OCI-LY3 (cell line): Measurements from ENCODE around the gene NSUN5.

Experiments
- CTCF ChIP-seq: fragments of 200-600, 300-600 bp; sonication (generic); IDR thresholded peaks from 2 replicates; pipeline ENCODE4 v1.5.1; 2014; ENCODE audit warnings: antibody characterized with exemption, low read length, low read depth
- EZH2phosphoT487 ChIP-seq: fragments of 200-600 bp; shearing (Covaris generic); IDR thresholded peaks from 2 replicates; pipeline ENCODE4 v1.6.1; 2018; ENCODE audit warnings: antibody characterized with exemption, mixed run types, low read depth

- TF ChIP-seq CTCF (no peak), EZH2phosphoT487 (no peak)
Observed at GRCh38 chr7:73343671-73344380, 35.2 kb upstream of the NSUN5 start.
